NCI-H82 treated with DMSO at 0.1 percent for 48 hours (cell line): ENCODE measurements around the gene KCNJ1.

Experiments
- DNase-seq: peaks from one replicate; lab custom pipeline; 2025; ENCODE audit not compliant: unreplicated experiment; lab: John Stamatoyannopoulos, UW

KCNJ1 gene

DNA sequence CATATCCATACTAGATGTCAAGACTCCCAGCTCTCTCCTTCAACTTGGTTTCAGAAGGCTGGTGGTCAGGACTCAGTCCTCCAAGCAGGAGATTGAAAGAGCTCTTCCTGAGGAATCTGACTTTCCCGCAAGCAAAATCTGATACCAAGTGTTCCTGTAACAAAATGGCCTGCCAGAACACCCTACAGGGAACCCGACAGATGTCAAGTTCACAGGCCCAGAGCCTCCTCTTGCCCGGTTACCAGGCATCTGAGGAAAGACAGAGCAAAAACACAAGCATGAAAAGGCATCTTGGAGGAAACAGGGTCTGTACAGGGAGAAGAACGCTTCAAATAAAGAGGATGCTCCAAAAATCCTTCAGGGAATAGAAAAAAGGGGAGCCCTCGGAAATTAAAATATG is 15.4 kb upstream of the KCNJ1 start:
- no peak for DNase-seq

DNA sequence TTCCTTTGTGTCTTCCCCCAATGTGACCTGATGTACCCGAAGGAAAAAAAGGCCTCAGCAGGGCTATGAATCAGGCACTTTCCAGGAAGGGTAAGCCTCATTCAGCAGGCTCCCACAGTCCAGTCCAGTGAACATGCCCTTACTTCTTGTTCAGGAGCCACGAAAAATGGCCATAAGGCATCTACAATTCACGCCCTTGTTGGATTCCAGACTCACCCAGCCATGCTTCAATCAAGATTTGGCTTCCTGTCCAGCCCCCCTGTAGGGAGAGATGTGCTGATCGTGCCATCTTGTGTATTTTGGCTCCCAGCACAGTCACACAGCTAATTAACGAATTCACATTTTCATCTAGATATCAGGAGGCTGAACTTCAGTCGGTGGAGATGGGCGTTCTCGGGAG is 14.1 kb upstream of the KCNJ1 start:
- DNase-seq: no peak

DNA sequence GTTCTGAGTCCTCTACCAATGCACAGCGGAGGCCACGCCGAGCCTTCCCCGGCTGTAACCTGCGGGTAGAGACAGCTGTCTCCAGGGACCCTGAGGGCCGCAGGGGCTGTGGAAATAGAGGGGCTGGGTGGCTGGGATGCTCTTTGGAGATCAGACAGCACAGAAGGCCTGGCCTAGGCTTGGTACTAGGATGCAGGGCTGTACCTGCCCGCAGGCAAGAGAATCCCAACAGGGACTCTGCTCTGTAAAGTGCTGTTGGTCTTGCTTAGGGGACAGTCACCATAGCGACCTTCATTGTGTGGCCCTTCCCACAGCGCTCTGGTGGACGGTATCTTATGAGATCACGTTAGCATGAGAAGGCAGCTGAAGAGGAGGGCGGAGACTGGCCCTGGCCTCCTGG is 12.7 kb upstream of the KCNJ1 start:
- no peak for DNase-seq

DNA sequence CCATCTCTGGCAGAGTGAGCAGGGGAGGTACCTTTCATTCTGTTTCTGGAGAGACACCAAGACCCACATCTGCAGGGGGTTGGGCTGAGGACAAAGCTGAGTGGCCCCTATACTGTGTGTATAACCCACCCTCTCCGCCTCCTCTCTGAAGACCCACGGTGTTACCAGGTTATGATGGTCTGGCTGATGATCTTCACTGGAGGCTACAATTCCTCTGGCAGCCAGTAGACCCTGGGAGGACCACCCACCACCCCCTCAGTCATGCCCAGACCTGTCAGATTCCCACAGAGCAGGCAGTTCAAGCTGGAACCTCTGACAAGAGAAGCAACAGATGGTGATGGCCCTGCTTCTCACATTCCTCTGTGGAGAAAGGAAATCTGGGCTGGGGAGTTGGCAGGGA is 11.4 kb upstream of the KCNJ1 start:
- DNase-seq: no peak

DNA sequence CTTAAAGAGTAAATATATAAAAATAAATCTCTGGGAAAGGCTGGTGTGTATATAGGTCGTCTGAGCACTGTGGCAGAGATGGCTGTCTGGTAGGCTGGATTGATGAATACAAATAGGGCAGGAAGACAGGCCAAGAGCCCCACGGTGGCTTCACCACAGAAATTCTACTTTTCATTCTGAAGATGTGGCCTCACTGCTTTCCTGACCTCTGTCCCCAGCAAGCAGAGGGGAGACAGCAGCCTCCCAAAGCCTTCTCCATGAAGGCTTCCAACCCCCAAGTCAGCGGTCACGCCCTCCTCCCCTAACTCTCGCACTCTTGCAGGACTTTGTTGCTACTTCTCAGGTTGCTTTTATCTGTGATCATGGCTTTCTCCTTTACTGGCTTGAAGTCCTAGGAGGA is 10.6 kb upstream of the KCNJ1 start:
- DNase-seq: no peak

DNA sequence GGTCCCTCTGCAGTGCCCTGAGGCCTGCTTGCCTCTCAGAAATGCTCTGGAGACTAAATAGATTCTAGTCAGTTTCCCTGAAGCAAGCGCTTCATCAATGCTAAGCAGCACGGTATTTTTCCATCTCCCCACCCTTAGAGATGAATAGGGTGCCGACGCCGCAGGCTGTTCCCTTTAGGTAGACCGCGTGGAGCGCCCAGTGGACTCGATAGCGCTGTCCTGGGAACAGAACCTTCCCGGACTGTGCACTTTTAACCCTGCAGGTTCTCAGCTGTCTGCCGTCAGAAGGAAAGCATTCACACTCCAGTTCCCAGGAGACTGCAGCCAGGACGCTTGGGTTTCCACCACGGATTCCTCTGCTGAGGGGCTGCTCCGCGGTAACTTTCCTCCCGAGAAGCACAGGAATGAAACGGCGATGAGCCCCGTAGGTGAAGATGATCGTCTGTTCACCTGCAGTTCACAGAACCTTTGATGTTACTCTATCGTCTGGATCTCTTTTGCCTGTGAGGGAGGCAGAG is 9.1 kb upstream of the KCNJ1 start:
- no peak for DNase-seq

DNA sequence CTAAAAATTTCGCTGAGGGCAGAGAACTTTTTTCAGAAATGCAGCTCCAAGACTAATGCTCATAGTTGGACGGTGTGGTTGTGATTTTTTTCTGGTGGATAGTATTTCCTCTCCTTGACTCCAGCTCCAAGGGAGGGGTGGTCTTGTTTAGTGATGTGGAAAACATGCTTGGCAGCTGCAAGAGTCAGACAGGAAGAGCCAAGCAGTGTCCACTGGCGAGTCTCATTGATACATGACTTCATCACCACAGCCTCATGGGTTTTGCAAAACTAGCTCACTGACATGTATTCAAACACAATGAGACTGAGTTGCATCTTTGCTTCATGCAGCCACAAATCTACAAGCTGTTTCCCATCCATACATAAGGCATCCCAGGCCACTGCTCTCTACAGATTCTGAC is 7.3 kb upstream of the KCNJ1 start:
- no peak for DNase-seq

DNA sequence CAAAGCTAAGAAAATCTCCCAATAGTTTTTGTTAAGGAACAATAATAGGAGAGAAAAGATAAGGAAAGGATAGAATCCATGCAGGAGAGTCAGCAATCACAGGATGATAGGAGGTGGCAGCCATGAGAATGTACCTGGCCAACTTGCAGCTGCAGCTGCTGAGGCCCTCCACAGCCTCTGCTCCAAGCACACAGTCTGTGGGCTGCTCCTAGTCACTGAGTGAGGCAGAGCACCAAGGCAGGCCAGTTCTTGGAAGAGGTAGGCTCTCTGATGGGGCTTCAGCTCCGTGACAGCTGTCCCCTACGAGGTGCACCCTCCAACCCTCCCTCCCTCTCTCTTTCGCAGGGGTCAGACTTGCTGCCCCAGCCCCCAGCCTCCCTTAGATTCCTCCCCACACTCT is 5.5 kb upstream of the KCNJ1 start:
- no peak for DNase-seq

DNA sequence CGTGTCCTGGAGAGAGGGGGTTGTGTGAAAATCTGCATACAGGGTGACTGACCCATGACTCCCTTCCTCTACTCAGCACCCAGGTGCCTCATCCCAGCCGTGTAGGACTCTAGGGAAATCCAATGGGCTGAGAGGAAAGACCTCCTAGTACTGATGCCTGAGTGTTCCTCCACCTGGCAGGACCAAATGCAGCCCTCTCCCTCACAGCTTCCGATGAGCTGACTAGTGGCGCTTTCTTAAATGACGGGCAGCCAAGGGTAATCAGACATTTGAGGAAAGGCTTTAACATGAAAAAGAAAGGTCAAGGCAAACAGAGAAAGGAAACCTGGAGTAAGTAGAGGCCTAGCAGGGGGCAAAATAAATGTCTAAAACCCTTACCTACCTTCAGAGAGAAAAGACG is 5.0 kb upstream of the KCNJ1 start:
- no peak for DNase-seq

DNA sequence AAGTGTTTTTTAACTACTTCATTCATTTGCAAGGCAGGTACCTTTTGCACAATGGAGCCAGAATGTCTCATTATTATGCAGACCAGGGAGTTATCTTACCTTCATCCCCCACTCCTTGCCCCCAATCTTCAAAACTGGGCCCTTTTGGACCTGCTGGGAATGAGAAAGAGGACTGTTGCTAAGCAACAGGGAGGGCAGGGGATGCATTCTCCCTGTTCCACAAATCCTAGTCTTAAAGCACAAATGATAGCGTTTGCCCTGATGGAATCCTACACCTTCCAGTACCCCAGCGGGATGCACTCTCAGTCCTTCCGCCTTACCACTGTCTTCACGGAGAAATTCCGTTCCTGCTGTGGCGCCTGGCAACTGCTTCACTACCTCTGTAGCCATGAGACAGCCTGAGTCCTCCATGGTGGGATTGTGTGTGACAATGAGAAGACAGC is 4.1 kb upstream of the KCNJ1 start:
- DNase-seq: no peak

DNA sequence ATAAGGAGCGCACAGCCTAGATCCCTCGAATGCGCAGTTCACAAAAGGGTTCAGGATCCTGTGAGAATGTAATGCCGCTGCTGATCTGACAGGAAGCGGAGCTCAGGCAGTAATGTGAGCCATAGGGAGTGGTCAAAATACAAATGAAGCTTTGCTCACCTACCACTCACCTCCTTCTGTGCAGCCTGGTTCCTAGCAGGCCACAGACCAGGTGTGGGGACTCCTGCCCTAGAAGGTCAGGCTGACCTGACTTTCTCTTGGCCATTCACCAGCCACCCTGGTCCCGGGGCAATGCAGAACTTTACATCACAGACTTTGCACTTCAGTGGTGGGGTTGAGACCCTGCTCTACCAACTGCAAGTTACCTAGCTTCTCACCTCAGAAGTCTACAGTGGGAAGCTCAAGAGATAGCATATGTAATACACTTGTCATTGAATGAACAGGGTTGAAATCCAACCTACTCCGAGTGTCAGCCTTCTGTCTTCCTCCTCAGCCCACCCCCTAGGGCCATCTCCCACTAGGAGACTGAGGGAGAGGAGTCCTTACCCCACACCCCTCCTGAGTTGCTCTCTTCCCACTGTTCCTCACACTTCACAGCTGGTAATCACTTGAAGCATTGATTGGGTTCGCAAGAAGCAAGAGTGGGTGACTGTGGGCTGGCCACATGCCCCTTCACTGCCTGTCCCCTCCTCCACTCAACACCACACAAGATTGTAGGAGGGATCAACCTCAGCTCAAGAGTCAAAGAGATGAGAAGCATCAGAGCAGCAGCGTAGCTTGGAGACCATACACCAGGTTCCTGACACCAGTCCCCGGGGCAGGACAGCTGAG is 2.0 kb upstream of the KCNJ1 start:
- no peak for DNase-seq

DNA sequence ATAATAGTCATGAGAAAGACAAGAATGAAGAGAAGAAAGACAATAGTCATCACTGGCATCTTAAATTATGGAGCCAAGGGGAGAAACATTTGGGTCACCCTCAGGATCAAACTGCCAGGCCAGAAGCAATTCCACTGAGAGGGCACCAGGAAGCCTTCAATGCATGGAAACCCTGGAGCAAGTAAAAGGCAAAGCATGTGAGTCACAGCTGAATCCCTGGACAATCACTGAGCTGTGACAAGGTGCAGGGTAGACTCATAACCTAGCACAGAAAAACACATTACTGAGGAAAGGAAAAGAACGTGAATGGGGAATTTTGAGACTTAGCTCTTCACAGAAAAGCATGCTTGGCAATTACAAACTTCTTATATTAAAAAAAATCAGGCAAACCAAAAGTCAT is 1.6 kb downstream of the KCNJ1 start:
- DNase-seq: no peak

DNA sequence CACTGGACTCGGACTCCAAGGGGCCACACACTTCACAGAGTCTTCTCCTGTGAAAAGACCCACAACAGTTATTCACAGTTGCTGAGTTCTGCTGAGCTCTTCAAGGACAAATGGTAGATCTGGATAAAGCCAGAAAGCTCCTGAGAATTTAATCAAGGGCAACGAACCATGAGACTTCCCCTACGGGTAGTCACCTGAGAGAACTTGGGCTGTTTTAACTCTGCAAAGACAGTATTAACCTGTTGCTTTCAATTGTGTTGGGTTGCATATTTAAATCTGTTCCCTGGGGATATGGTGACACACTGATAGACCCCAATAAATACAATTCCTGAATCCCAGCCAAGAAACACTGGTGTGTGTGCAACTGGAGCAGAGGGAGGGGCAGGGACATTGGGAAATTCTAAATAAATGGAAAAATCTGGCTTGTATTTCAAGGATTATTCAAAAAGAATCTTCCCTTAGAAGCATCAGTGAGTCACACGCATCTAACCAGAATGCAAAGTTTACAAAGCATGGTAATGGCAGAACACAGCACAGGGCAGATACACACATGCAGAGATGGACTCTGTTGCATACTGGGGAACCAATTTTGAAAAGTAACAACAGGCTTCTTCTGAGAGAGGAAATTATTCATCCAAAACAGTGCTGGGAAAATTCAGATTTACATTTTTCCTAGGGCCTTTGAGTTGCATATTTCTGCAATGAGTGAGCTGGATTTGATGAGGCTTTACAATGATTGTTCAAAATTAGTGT is 4.0 kb downstream of the KCNJ1 start:
- no peak for DNase-seq

DNA sequence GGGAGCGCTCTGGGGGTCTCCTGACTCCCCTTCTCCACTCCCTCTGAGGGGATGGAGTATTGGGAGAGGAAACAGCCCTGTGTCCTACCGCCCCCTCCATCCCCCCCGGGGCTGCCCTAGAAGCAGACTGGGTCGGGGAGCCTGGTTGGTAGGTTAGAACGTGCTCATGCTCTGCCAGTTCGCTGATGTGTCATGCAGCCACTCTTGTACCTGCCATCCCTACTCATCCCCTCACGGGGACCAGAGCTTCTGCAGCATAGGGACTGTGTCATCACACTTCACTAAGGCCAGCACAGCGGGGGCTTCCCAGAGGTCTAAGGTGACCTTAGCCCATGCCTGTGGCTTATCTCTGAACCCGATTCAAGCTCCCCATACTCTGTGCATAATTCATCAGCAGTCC is 4.7 kb downstream of the KCNJ1 start:
- no peak for DNase-seq

DNA sequence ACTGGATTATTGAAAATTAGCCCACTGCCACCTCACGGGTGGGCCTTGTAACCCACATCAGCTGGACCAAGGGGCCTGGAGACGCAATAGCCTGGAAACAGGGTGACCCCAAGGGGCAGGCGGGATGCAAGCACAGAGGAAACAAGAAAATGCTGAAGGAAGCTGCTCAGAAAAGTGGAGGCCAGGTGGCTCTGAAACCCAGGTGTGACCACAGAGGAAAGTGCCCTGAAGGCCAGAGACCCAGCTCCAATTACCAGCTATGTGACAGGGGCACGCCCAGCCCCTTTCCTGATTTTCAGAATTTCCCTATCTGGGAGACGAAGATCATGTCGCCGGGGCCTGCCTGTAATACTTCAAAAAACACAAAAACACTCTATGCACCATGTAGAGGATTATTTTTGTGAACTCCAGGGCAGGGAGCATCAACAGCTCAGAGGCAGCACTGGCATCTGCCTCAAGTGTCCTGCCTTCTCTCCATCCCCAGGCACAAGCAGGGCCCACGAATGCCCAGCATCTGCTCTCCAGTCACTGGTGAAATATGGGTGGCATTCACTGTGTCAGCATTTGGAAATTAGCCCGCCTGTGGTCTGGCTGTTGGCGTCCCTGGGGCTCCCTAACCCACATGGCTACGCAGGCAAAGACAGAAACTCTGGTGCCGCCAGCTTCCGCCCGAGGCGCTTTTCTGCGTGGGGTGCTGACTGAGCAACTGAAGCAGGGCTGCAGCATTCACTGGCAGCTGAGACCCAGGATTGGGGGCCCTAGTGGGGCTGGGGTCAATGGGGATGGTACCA is 6.3 kb downstream of the KCNJ1 start:
- no peak for DNase-seq

DNA sequence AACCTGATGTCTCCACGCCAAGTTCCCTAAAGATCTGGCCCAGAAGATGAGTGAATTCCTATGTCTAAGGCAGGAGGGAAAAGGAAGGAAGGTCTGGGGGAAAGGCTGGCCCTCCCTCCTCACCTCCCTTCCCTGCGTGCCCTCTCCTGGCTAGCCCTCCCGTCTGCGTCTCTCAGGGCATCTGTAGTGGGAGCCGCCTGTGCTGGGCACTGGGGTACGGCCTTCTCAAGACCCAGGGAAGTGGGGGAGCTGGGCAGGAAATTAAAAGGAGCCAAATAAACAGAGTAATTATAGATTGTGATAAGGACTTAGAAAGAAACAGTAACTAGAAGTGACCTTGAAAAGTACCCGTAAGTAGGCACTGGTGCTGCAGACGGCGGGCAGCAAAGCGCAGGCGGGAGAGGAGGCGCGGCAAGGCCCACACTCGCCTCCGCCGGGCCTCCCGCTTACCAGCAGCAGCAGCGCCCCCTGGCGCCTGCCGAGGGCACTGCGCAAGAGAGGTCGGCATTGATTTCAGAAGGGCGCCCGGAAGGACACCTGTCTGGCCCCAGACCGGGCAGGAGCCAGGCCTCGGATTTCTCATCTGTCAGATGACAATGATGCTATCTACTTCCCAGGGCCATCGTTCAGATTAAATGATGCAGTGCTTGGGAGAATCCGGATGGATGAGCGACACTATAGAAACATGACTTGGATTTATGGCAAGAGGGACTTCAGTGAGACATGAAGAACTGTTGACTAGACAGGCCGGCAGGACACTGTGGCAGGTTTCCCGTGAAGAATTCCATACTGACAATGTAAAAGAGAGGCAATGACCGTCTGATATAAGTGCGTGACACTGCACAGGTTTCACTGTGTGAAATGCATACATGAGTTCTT is 7.3 kb downstream of the KCNJ1 start:
- no peak for DNase-seq

DNA sequence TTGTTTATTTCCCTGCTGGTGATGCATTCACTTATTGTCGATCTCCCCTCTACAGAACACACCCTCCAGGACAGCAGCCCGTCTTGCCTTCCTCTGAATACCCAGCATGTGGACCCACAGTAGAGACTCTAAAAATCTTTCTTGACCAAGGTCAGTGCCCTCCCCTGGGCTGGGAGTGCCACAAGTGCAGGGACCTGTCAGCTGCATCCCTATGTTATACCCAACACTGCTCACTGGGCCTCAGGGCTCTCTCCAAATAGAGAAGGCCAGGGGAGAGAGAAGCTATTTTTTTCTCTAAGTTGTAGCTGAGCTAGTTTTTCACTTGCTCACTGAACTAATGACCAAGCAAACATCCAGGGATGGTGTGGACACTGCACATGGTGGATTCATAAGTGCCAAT is 9.8 kb downstream of the KCNJ1 start:
- no peak for DNase-seq

DNA sequence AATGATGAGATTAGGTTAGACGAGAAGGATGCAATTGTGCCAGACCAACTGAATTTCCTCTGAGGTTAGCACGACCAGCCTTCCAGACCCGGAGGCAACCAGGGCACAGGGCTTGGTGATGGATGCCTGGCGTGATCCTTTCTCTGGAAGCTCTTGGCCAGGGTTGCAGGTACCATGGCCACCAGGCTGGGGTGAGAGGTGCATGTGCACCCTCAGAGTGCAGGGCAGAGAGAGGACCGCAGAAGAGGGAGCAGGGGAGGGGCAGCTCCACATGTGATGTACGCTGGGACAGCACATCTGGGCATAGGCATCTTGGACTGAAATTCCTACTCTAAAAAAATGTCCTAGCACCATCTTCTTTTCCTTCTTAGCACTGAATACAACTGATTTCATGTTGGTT is 10.9 kb downstream of the KCNJ1 start:
- no peak for DNase-seq

DNA sequence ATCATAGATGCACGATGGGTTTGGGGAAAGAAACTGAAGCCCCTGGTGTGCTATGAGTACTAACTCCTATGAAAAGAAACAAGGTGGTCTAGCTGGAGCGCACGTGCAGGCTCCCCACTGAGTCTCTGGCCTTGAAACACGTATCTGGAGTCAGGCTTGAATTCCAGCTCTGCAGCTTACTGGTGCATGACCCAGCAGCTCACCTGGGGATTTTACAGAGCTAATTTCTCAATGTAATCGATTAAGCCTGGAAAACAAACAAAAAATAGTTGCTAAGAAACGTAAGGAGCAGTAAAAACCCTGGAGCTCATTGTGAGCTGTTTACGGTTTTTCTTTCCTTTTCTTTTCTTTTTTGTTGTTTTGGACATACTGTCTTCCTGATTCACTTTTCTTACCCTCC is 12.3 kb downstream of the KCNJ1 start:
- DNase-seq: no peak

DNA sequence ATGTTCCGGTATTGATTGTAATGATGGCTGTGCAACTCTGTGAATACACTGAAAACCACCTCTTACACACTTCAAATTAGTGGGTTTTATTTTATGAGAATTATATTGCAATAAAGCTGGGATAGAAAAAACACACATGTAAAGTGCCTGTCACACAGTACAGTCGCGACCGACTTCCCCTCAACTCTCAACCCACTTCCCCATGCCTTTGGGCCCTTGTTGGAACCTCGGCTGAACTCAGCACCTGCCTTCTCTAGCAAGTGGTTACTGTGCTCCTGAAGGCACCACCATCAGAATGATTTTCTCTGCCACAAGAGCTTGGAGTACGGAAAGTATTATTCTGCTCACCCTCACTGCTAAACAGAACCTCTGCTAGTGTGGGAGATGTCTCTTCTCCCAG is 13.5 kb downstream of the KCNJ1 start:
- no peak for DNase-seq
